Endothelial cell of umbilical vein (primary cell): ENCODE results near the gene EPS8L2. TPM values are rescaled to one million over a fixed set of nuclear protein-coding genes. Genes with fewer than 3 reads are reported as not detected.

Source experiments
- BruUV-seq: library from RNA; stranded (reverse); fragments of 400-500 nt; replicated peaks from 2 replicates; lab custom pipeline; 2021; lab: Mats Ljungman, UMichigan
- CTCF ChIA-PET: fragments of 300-600, 350-600 bp; sonication (Branson Sonifier 250); formaldehyde crosslinking; loops from one replicate; lab custom pipeline; 2021; ENCODE audit warnings: antibody characterized with exemption, inconsistent platforms; lab: Charles Lee
- POLR2A ChIA-PET: fragments of 300-600, 350-600 bp; sonication (Branson Sonifier 250); formaldehyde crosslinking; loops from one replicate; lab custom pipeline; 2021; ENCODE audit warnings: antibody characterized with exemption, inconsistent platforms; lab: Charles Lee
- DNase-seq: peaks from one replicate; pipeline ENCODE4 v3.0.0-alpha.2; 2011; ENCODE audit warnings: low read depth, low spot score
- FAIRE-seq: peaks from 2 replicates; lab custom pipeline; 2011; peaks lifted over from hg19 to GRCh38; lab: Jason Lieb, UNC
- H2AFZ ChIP-seq: 2 replicates; pipeline ENCODE4 v1.6.0; 2012; ENCODE audit warnings: low read depth, low read length, control low read depth, inconsistent platforms
- H3K27ac ChIP-seq: 2 replicates; pipeline ENCODE4 v1.5.1; 2011; ENCODE audit warnings: low read depth, mild to moderate bottlenecking, control low read depth, low read length, moderate library complexity; ENCODE audit not compliant: insufficient read depth
- H3K27me3 ChIP-seq, 2 experiments: 2 replicates each; pipeline versions ENCODE4 v1.6.0 to v1.6.1; 2011; ENCODE audit warnings: low read length in 2 of 2, mixed read lengths in 1 of 2; ENCODE audit not compliant: control insufficient read depth in 2 of 2, insufficient read depth in 2 of 2
- H3K36me3 ChIP-seq, 2 experiments: 2 replicates in 1 of 2; 3 replicates in 1 of 2; pipeline ENCODE4 v1.5.1; 2011; ENCODE audit warnings: low read length in 2 of 2, mild to moderate bottlenecking in 1 of 2, moderate library complexity in 1 of 2; ENCODE audit not compliant: control insufficient read depth in 2 of 2, insufficient read depth in 2 of 2; ENCODE audit errors: extremely low read depth in 1 of 2
- H3K4me1 ChIP-seq: 3 replicates; pipeline ENCODE4 v1.5.1; 2011; ENCODE audit warnings: mild to moderate bottlenecking, low read length; ENCODE audit not compliant: control insufficient read depth, insufficient read depth; ENCODE audit errors: extremely low read depth
- H3K4me2 ChIP-seq: 2 replicates; pipeline ENCODE4 v1.6.1; 2011; ENCODE audit warnings: low read length, control low read depth, mixed read lengths; ENCODE audit not compliant: insufficient read depth
- H3K4me3 ChIP-seq, 3 experiments: fragments of 200-600 bp in 1 of 3; sonication (generic), shearing (Covaris generic) in 1 of 3; replicated peaks in 1 of 3; 2 replicates each; pipeline ENCODE4 v1.5.1; 2011 to 2016; ENCODE audit warnings: control low read depth in 3 of 3, low read length in 3 of 3, mild to moderate bottlenecking in 2 of 3, inconsistent platforms in 1 of 3, low read depth in 1 of 3, moderate library complexity in 1 of 3; ENCODE audit not compliant: insufficient read depth in 1 of 3
- H3K79me2 ChIP-seq: 2 replicates; pipeline ENCODE4 v1.6.0; 2012; ENCODE audit warnings: low read length, inconsistent platforms; ENCODE audit not compliant: control insufficient read depth, insufficient read depth
- H3K9ac ChIP-seq: replicated peaks from 2 replicates; pipeline ENCODE3; 2011; ENCODE audit warnings: low read length, control low read depth; ENCODE audit not compliant: insufficient read depth; ENCODE audit errors: extremely low read depth
- H3K9me1 ChIP-seq: replicated peaks from 3 replicates; pipeline ENCODE4 v1.6.0; 2011; ENCODE audit warnings: mild to moderate bottlenecking, low read length; ENCODE audit not compliant: control insufficient read depth, insufficient read depth; ENCODE audit errors: extremely low read depth
- H3K9me3 ChIP-seq: replicated peaks from 2 replicates; pipeline ENCODE4 v1.5.1; 2012; ENCODE audit warnings: low read length, inconsistent platforms; ENCODE audit not compliant: control insufficient read depth, insufficient read depth
- H4K20me1 ChIP-seq: replicated peaks from 2 replicates; pipeline ENCODE3; 2011; ENCODE audit warnings: mild to moderate bottlenecking, low read length; ENCODE audit not compliant: control insufficient read depth, insufficient read depth; ENCODE audit errors: extremely low read depth
- CTCF ChIP-seq, 2 donors: IDR thresholded peaks; 1 replicate in 1 of 2; 2 replicates in 1 of 2; pipeline ENCODE4 v1.5.1; 2011; ENCODE audit warnings: low read length in 2 of 2, mild to moderate bottlenecking in 2 of 2, moderate library complexity in 2 of 2, control low read depth in 1 of 2, inconsistent platforms in 1 of 2, low read depth in 1 of 2; ENCODE audit not compliant: insufficient read depth in 1 of 2; ENCODE audit errors: extremely low read depth in 1 of 2
- EZH2 ChIP-seq: IDR thresholded peaks from 2 replicates; pipeline ENCODE4 v1.6.1; 2012; ENCODE audit warnings: borderline replicate concordance, low read depth, mild to moderate bottlenecking, moderate library complexity, low read length, inconsistent platforms; ENCODE audit not compliant: severe bottlenecking
- FOS ChIP-seq: IDR thresholded peaks from 2 replicates; pipeline ENCODE4 v1.6.1; 2011; ENCODE audit warnings: mild to moderate bottlenecking, low read length, moderate library complexity, borderline replicate concordance; ENCODE audit not compliant: insufficient read depth
- GATA2 ChIP-seq: IDR thresholded peaks from 2 replicates; pipeline ENCODE4 v1.7.0; 2011; ENCODE audit warnings: low read depth, mild to moderate bottlenecking, moderate library complexity, mixed read lengths, low read length; ENCODE audit not compliant: insufficient read length, insufficient read depth
- JUN ChIP-seq: IDR thresholded peaks from 2 replicates; pipeline ENCODE4 v1.6.1; 2011; ENCODE audit warnings: borderline replicate concordance, low read depth; ENCODE audit not compliant: insufficient read length, insufficient read depth
- MAX ChIP-seq: IDR thresholded peaks from 2 replicates; pipeline ENCODE4 v1.6.1; 2011; ENCODE audit not compliant: insufficient read depth, insufficient read length
- MYC ChIP-seq: IDR thresholded peaks from one replicate; pipeline ENCODE4 v1.6.1; 2011; ENCODE audit warnings: mild to moderate bottlenecking, low read depth, low read length
- POLR2A ChIP-seq: IDR thresholded peaks from 2 replicates; pipeline ENCODE4 v1.6.1; 2012; ENCODE audit warnings: low read depth, mild to moderate bottlenecking, control low read depth, low read length
- POLR2AphosphoS5 ChIP-seq: IDR thresholded peaks from 2 replicates; pipeline ENCODE4 v1.6.1; 2012; ENCODE audit warnings: low read depth, mild to moderate bottlenecking, control low read depth, low read length, moderate library complexity; ENCODE audit not compliant: insufficient read depth
- dilution Hi-C: fragments of 300-500 bp; cut with MboI; formaldehyde crosslinking; loops from one replicate; pipeline ENCODE4 v1.15.0; 2019; ENCODE audit warnings: low sequenced_read_pairs; ENCODE audit not compliant: extremely low pct_ligation_motif_present
- intact Hi-C: fragments of 100-400 bp; cut with micrococcal nuclease; formaldehyde crosslinking; loops from one replicate; pipeline ENCODE4 v1.10.0; 2022
- polyA plus RNA-seq, 4 experiments: library from polyadenylated mRNA; depleted of rRNA in 3 of 4; stranded (reverse) in 3 of 4; unstranded in 1 of 4; fragments of >200 nt; gene quantifications; 2 replicates each; pipeline versions ENCODE4 v1.2.1 to v1.2.3, GENCODE V29; 2011 to 2012; ENCODE audit warnings: missing spikeins in 1 of 4
- total RNA-seq: library from RNA; stranded (reverse); gene quantifications from 2 replicates; pipeline ENCODE4 v1.2.3, GENCODE V29; 2021

Gene EPS8L2
- total and polyA plus RNA-seq, 2 donors (not counting 3 experiments of a cell fraction or from before 2014, with no cell fraction given): 5.2 to 12.5 TPM

GRCh38 chr11:692824-693414, 13.1 kb upstream of the EPS8L2 start:
- Histone ChIP-seq H3K27ac (no peak overlapping the region), H3K27me3 (no peaks in the 10 kb centered on the region), H3K4me2 (peak overlapping the region; percentile 64), H3K9ac (no peak overlapping the region), H3K4me3 (peak overlapping the region in 2 of 3 experiments; percentile 28 to 46), H3K79me2 (peaks cover 57% of the 10 kb centered on the region), H2AFZ (no peak overlapping the region), H3K36me3 (peaks cover 0 to 2% of the 10 kb centered on the region in 2 experiments), H3K9me3 (no peaks in the 10 kb centered on the region), H3K4me1 (peaks cover 32% of the 10 kb centered on the region), H4K20me1 (no peaks in the 10 kb centered on the region), H3K9me1 (no peaks in the 10 kb centered on the region)
- peak; percentile 47 for FAIRE-seq
- DNase-seq: no peak
- dilution Hi-C loops (no loop called here), intact Hi-C loops (no loop called here)
- CTCF ChIA-PET: interaction anchor here (1.2 to 1.7 kb wide), 3 partner anchors 11 to 35 kb away, joined by 3 to 6 read pairs (median 5); no protein-coding TSS in a partner anchor
- POLR2A ChIA-PET: no interaction called here
- no peak for TF ChIP-seq GATA2
- no peak for TF ChIP-seq CTCF (IDR thresholded peaks at IDR 0.05; ENCODE audit: extremely low read depth in 1 of 2, insufficient read depth in 1 of 2, low read depth in 1 of 2, low read length in 2 of 2)
- TF ChIP-seq JUN: no peak
- no peak for TF ChIP-seq EZH2
- TF ChIP-seq POLR2A: no peak
- no peak for TF ChIP-seq POLR2AphosphoS5
- no peak for TF ChIP-seq MAX
- no peak for TF ChIP-seq MYC
- TF ChIP-seq FOS: no peak
- no TSS peak for BruUV-seq
